GM12878 (cell line): ENCODE measurements around the gene CDO1. TPM values are rescaled to one million over a fixed set of nuclear protein-coding genes. Genes with fewer than 3 reads are reported as not detected.
"Not testable (repeated sequence)": the region's sequence is repeated elsewhere in the genome, so short reads cannot be mapped to it uniquely, and the experiment has no call there.

ENCODE experiments used
- ATAC-seq: fragments of 200-7000 bp; cut with Tn5 transposase; 3 replicates; pipeline ENCODE4 v1.9.1; 2020; ENCODE audit warnings: mild to moderate bottlenecking, moderate library complexity
- BruUV-seq: library from RNA; stranded (reverse); fragments of 400-500 nt; replicated peaks from 2 replicates; lab custom pipeline; 2021; lab: Mats Ljungman, UMichigan
- CTCF ChIA-PET: fragments of 300-600 bp; sonication (Branson Sonifier 250); formaldehyde crosslinking; extraction: SDS; loops from one replicate; lab custom pipeline; 2021; ENCODE audit warnings: inconsistent platforms; lab: Yijun Ruan, JAX
- POLR2A ChIA-PET: fragments of 350-600 bp; formaldehyde crosslinking; extraction: SDS; loops from one replicate; lab custom pipeline; 2021; ENCODE audit warnings: inconsistent platforms; lab: Charles Lee
- RAD21 ChIA-PET: fragments of 300-600 bp; sonication (Branson Sonifier 250); formaldehyde crosslinking; loops from one replicate; lab custom pipeline; 2023; ENCODE audit warnings: antibody characterized with exemption; ENCODE audit not compliant: unreplicated experiment; lab: Charles Lee
- SMC1A ChIA-PET: fragments of 300-600 bp; sonication (Branson Sonifier 250); formaldehyde crosslinking; loops from one replicate; lab custom pipeline; 2023; ENCODE audit not compliant: unreplicated experiment, uncharacterized antibody; lab: Charles Lee
- DNase-seq: peaks from one replicate; pipeline ENCODE4 v3.0.0-alpha.2; 2011; ENCODE audit warnings: low read depth, low spot score
- FAIRE-seq: peaks from 3 replicates; lab custom pipeline; 2011; peaks lifted over from hg19 to GRCh38; lab: Jason Lieb, UNC
- H2AFZ ChIP-seq: 2 replicates; pipeline ENCODE4 v1.6.0; 2011; ENCODE audit warnings: low read depth, low read length, control low read depth; ENCODE audit not compliant: control insufficient read depth
- H3K27ac ChIP-seq: 2 replicates; pipeline ENCODE4 v1.5.1; 2011; ENCODE audit warnings: control low read depth; ENCODE audit not compliant: control insufficient read depth, insufficient read depth
- H3K27me3 ChIP-seq, 2 experiments: replicated peaks in 1 of 2; 2 replicates each; pipeline versions ENCODE4 v1.6.0 to v1.6.1; 2011; ENCODE audit warnings: low read length in 1 of 2; ENCODE audit not compliant: control insufficient read depth in 2 of 2, insufficient read depth in 2 of 2
- H3K36me3 ChIP-seq, 2 experiments: 2 replicates each; pipeline ENCODE4 v1.5.1; 2011; ENCODE audit warnings: low read length in 1 of 2; ENCODE audit not compliant: control insufficient read depth in 2 of 2, insufficient read depth in 2 of 2
- H3K4me1 ChIP-seq: 2 replicates; pipeline ENCODE4 v1.6.1; 2011; ENCODE audit warnings: mild to moderate bottlenecking, low read length, moderate library complexity, mixed read lengths; ENCODE audit not compliant: control insufficient read depth, insufficient read depth
- H3K4me2 ChIP-seq: 2 replicates; pipeline ENCODE4 v1.6.0; 2011; ENCODE audit warnings: control low read depth; ENCODE audit not compliant: control insufficient read depth, insufficient read depth
- H3K4me3 ChIP-seq: fragments of 200-600 bp; sonication (generic); 2 replicates; pipeline ENCODE4 v1.5.1; 2016
- H3K79me2 ChIP-seq: 2 replicates; pipeline ENCODE4 v1.6.0; 2011; ENCODE audit warnings: low read length; ENCODE audit not compliant: control insufficient read depth, insufficient read depth
- H3K9ac ChIP-seq: 2 replicates; pipeline ENCODE4 v1.8.0; 2011; ENCODE audit warnings: low read length, control low read depth, mixed read lengths; ENCODE audit not compliant: control insufficient read depth, insufficient read depth
- H3K9me3 ChIP-seq: replicated peaks from 3 replicates; pipeline ENCODE4 v1.5.1; 2011; ENCODE audit warnings: mild to moderate bottlenecking, low read length; ENCODE audit not compliant: control insufficient read depth, insufficient read depth
- H4K20me1 ChIP-seq: 2 replicates; pipeline ENCODE4 v1.6.0; 2011; ENCODE audit not compliant: control insufficient read depth, insufficient read depth
- CREM ChIP-seq: IDR thresholded peaks from 2 replicates; pipeline ENCODE4 v1.6.1; 2014; ENCODE audit warnings: antibody characterized with exemption, low read depth
- ETV6 ChIP-seq, 2 experiments: fragments of 450-650 bp in 1 of 2; IDR thresholded peaks in 1 of 2; conservative IDR thresholded peaks in 1 of 2; 2 replicates each; pipeline ENCODE4 v1.6.1; 2014; ENCODE audit warnings: antibody characterized with exemption in 1 of 2, borderline replicate concordance in 1 of 2, low read depth in 1 of 2, mild to moderate bottlenecking in 1 of 2, moderate library complexity in 1 of 2
- GABPA ChIP-seq: IDR thresholded peaks from 2 replicates; pipeline ENCODE4 v1.6.1; 2014; ENCODE audit warnings: antibody characterized with exemption, low read depth, mild to moderate bottlenecking, inconsistent platforms
- IKZF1 ChIP-seq: fragments of 450-650 bp; conservative IDR thresholded peaks from 2 replicates; pipeline ENCODE4 v1.6.1; 2017; ENCODE audit warnings: antibody characterized with exemption, mild to moderate bottlenecking
- MYC ChIP-seq: IDR thresholded peaks from 2 replicates; pipeline ENCODE4 v1.6.1; 2011; ENCODE audit warnings: mild to moderate bottlenecking, low read length, moderate library complexity, inconsistent platforms; ENCODE audit not compliant: insufficient read depth, insufficient replicate concordance, insufficient read length, severe bottlenecking
- SIN3A ChIP-seq: IDR thresholded peaks from 2 replicates; pipeline ENCODE4 v1.6.1; 2012; ENCODE audit warnings: low read depth, low read length, improper control_type of control experiment
- SPI1 ChIP-seq: IDR thresholded peaks from 2 replicates; pipeline ENCODE4 v1.6.1; 2011; ENCODE audit warnings: low read depth, mild to moderate bottlenecking, low read length, moderate library complexity, borderline replicate concordance; ENCODE audit not compliant: insufficient read depth
- WGBS: methylation state at CpG from one replicate; pipeline ENCODE4 v1.1.6; 2016; ENCODE audit warnings: low lambda C conversion rate; ENCODE audit not compliant: insufficient replicate concordance, insufficient coverage; ENCODE audit errors: missing lambda C conversion rate; 5-methylcytosine and 5-hydroxymethylcytosine counted together
- in situ Hi-C: fragments of 300-500 bp; cut with MboI; formaldehyde crosslinking; loops from 9 replicates; pipeline ENCODE4 v1.14.3; 2018; ENCODE audit warnings: mixed read lengths
- intact Hi-C: fragments of 100-400 bp; cut with micrococcal nuclease; formaldehyde crosslinking; loops from one replicate; pipeline ENCODE4 v1.14.2; 2022; ENCODE audit not compliant: unreplicated experiment
- polyA plus RNA-seq, 11 experiments: library from polyadenylated mRNA; depleted of rRNA in 4 of 11; unstranded in 6 of 11; stranded (reverse) in 5 of 11; fragments of >200 nt; fragmentation: Nextera tagmentation in 4 of 11; fragmentation: Illumina TruSeq in 1 of 11; extraction: Ambion mirVana in 4 of 11; extraction: Trizol in 1 of 11; gene quantifications; 1 replicate in 1 of 11; 2 replicates in 10 of 11; pipeline versions ENCODE4 v1.2.1 to v1.2.3, GENCODE V29; 2011 to 2016; ENCODE audit warnings: inconsistent platforms in 2 of 11, missing spikeins in 2 of 11, low read depth in 1 of 11
- total RNA-seq, 4 experiments: library from RNA; depleted of rRNA in 3 of 4; stranded (reverse); fragments of >200 nt in 3 of 4; fragmentation: Illumina TruSeq in 1 of 4; extraction: Trizol in 1 of 4; gene quantifications; 2 replicates each; pipeline versions ENCODE4 v1.2.1 to v1.2.3, GENCODE V29; 2013 to 2021

The CDO1 gene
- total and polyA plus RNA-seq, 10 of the 15 experiments (the other 5 are each of a cell fraction or from before 2014, with no cell fraction given) = 0.05 TPM; not detected in 9

DNA sequence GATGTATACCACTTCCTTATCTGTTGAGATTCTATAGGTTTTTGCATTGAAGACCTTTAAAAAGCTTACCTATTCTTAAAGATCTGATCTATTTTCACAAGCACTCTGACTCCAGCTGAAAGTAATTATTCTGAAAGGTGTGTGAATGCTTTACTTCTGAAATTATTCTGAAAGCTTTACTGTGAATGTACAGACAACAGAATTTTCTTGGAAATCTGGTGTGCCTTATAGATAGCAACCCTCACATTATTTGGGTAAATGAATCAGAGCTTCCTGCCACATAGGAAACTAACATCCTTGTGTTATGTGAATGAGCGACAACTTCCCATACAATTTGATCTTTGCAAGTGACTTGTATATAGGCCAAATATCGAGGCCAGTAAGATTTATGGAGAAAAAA is 6.5 kb downstream of the CDO1 start:
- CTCF ChIA-PET = interaction anchor here (1.0 to 1.9 kb wide), 3 partner anchors 11 to 145 kb away, joined by 3 to 6 read pairs (median 3); no protein-coding TSS in a partner anchor
- TF ChIP-seq GABPA = no peak
- TF ChIP-seq MYC = no peak
- no peak for TF ChIP-seq SPI1
- no peak for TF ChIP-seq CREM
- TF ChIP-seq SIN3A = no peak
- TF ChIP-seq ETV6 (conservative IDR thresholded peaks at IDR 0.05 in 1 of 2, IDR thresholded peaks at IDR 0.05 in 1 of 2; ENCODE audit: borderline replicate concordance in 1 of 2, low read depth in 1 of 2) = no peak
- no peak for TF ChIP-seq IKZF1
- no TSS peak for BruUV-seq
- ATAC-seq = no peak
- Histone ChIP-seq H4K20me1 (no peaks in the 10 kb centered on the region), H3K27ac (no peak overlapping the region), H3K9me3 (no peaks in the 10 kb centered on the region), H3K9ac (no peak overlapping the region), H3K36me3 (no peaks in the 10 kb centered on the region), H3K27me3 (peaks cover 0 to 8% of the 10 kb centered on the region in 2 experiments; a peak in 1 of 4 replicates), H3K4me1 (no peaks in the 10 kb centered on the region), H2AFZ (no peak overlapping the region), H3K4me3 (no peak overlapping the region), H3K4me2 (no peak overlapping the region), H3K79me2 (no peaks in the 10 kb centered on the region)
- 34% methylated on average over 2 of the region's 2 CpGs for WGBS
- RAD21 ChIA-PET = no interaction called here
- FAIRE-seq = no peak
- intact Hi-C loops (no loop called here), in situ Hi-C loops (no loop called here)
- no peak for DNase-seq
- SMC1A ChIA-PET = interaction anchor here (0.6 kb wide), 1 partner anchor 320 kb away, joined by 3 read pairs; no protein-coding TSS in a partner anchor
- POLR2A ChIA-PET = interaction anchor here (0.9 kb wide), 1 partner anchor 175 kb away, joined by 3 read pairs; no protein-coding TSS in a partner anchor

- WGBS = 87% methylated on average over 2 of the region's 2 CpGs
Measured at GRCh38 chr5:115808066-115808465, 8.4 kb downstream of the CDO1 start.

More at GRCh38 chr5:115808066-115808465, 8.4 kb downstream of the CDO1 start:
- intact Hi-C loops, H3K27ac ChIP-seq, CTCF ChIA-PET, FAIRE-seq, DNase-seq, RAD21 ChIA-PET, POLR2A ChIA-PET, ATAC-seq, H3K4me1 ChIP-seq, SMC1A ChIA-PET, in situ Hi-C loops, H4K20me1 ChIP-seq, BruUV-seq, H3K27me3 ChIP-seq, H3K4me3 ChIP-seq, H3K4me2 ChIP-seq, H2AFZ ChIP-seq, H3K79me2 ChIP-seq, H3K36me3 ChIP-seq, H3K9ac ChIP-seq, H3K9me3 ChIP-seq: not testable (repeated sequence)
